AG09309 (cell line): ENCODE measurements around the gene TAP1.

Experiments
- DNase-seq: peaks from one replicate; pipeline ENCODE4 v3.0.0-alpha.2; 2010; ENCODE audit warnings: low read depth
- H3K4me3 ChIP-seq: 2 replicates; pipeline ENCODE4 v1.5.1; 2011; ENCODE audit warnings: mild to moderate bottlenecking, low read depth, low read length, moderate library complexity; ENCODE audit not compliant: control insufficient read depth
- TF ChIP-seq, protein P1 (sequence below): IDR thresholded peaks from 2 replicates; pipeline ENCODE4 v1.5.1; 2011; ENCODE audit warnings: mild to moderate bottlenecking, low read depth, low read length, inconsistent platforms; ENCODE audit not compliant: insufficient read depth, control insufficient read depth; ENCODE audit errors: missing control alignments

Gene TAP1, protein sequence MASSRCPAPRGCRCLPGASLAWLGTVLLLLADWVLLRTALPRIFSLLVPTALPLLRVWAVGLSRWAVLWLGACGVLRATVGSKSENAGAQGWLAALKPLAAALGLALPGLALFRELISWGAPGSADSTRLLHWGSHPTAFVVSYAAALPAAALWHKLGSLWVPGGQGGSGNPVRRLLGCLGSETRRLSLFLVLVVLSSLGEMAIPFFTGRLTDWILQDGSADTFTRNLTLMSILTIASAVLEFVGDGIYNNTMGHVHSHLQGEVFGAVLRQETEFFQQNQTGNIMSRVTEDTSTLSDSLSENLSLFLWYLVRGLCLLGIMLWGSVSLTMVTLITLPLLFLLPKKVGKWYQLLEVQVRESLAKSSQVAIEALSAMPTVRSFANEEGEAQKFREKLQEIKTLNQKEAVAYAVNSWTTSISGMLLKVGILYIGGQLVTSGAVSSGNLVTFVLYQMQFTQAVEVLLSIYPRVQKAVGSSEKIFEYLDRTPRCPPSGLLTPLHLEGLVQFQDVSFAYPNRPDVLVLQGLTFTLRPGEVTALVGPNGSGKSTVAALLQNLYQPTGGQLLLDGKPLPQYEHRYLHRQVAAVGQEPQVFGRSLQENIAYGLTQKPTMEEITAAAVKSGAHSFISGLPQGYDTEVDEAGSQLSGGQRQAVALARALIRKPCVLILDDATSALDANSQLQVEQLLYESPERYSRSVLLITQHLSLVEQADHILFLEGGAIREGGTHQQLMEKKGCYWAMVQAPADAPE

DNA sequence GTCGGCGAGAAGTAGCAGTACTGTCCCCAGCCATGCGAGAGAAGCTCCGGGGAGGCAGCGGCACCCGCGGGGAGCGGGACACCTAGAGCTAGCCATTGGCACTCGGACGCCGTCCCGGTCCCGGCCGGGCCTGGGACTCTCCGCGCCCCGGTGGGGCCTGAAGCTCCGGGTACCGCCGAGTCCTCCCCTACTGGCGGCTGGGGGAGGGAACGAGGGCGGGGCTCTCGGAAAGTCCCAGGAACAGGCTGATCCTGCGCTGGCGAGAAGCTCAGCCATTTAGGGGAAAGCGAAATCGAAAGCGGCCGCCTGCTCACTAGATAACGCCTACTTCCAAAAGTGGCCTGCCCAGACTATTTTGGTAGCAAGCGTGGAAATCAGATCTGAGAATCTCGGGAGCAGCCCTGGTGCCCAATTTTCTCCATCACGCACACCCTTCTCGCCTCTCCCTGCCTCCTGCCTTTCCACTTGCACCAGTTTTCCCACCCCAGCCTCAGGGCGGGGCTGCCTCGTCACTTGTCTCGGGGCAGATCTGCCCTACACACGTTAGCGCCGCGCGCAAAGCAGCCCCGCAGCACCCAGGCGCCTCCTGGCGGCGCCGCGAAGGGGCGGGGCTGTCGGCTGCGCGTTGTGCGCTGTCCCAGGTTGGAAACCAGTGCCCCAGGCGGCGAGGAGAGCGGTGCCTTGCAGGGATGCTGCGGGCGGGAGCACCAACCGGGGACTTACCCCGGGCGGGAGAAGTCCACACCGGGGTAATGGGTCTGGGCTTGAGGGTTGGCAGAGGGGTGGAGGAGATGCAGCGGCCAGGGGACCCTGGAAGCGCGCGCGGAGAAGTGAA is at the start of gene TAP1, which contains the start of gene PSMB9:
Gene TAP1 (minus strand): TSS at position 164 of the 835 bp plus-strand sequence. CDS start 68 bp downstream, at position 96.
Gene PSMB9 (plus strand): TSS at position 652 of the 835 bp plus-strand sequence. CDS start 38 bp downstream, at position 690.
- peak within 1 kb of the TSS; percentile 72 for H3K4me3 ChIP-seq
- DNase-seq = peak; percentile 63
- TF ChIP-seq, protein P1, sequence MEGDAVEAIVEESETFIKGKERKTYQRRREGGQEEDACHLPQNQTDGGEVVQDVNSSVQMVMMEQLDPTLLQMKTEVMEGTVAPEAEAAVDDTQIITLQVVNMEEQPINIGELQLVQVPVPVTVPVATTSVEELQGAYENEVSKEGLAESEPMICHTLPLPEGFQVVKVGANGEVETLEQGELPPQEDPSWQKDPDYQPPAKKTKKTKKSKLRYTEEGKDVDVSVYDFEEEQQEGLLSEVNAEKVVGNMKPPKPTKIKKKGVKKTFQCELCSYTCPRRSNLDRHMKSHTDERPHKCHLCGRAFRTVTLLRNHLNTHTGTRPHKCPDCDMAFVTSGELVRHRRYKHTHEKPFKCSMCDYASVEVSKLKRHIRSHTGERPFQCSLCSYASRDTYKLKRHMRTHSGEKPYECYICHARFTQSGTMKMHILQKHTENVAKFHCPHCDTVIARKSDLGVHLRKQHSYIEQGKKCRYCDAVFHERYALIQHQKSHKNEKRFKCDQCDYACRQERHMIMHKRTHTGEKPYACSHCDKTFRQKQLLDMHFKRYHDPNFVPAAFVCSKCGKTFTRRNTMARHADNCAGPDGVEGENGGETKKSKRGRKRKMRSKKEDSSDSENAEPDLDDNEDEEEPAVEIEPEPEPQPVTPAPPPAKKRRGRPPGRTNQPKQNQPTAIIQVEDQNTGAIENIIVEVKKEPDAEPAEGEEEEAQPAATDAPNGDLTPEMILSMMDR = peak; percentile 61

DNA sequence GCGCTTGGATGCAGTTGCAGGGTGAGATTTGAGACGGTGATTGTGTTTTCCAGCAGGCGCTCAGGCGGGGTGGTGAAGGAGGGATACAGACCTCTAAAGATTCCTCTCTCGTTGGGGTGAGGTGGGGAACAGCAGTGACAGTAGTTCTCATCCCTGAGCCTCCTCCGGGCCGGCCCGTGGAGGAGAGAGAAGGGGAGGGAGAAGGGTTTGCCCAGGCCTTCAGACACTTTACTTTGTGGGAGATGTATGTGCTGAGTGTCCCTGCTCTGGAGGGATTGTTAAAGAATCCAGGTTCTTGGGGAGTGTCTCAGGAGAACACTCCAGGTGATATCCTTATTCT is 41.5 kb upstream of the TAP1 start:
- TF ChIP-seq, protein P1 = no peak
- DNase-seq = no peak
- H3K4me3 ChIP-seq = peak overlapping the region; percentile 62

DNA sequence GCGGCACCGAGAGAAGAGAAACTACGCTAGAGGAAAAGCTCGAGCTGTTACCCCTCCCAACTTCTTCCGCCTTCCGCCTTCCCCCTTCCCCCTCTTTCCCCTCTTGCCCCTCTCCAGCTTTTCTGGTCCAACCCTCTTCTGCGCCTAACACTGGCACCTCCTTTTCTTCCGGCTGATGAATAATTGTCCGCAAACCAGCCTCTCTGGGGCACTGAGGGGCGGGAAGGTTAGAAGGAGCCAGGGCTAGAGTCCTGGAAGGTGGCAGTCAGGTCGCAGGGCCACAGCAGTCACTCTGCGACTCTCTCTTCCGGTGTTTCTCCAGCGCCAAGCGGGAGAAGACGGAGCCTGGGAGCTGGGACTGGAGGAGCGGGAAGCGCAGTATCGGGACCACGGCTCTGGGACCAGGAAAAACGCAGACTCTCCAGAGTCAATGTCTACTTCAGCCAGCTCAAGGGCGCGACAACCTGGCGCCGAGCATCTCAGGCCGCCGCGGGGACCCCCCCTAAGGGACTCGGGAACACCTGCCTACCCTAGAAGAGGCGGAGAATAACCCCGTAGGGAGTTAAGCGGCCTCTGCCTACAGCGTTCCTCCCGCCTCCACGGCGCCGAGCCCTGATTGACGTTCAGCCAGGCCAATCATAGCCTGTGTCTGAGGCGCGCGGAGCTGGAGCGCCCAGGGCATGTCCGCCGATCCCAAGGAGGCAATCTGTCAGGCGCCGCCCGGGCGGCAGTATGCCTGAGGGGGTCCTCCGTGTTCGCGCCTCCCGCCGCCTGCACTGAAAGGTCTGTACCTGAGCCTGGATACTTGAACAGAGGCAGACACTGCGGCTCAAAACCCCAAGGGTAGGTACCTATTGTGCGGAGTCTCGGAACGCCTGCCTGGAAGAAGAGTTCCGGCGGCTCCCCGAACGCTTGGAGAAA is 40.8 kb upstream of the TAP1 start:
- peak; percentile 59 for DNase-seq
- TF ChIP-seq, protein P1 = no peak
- H3K4me3 ChIP-seq = peak overlapping the region; percentile 62

DNA sequence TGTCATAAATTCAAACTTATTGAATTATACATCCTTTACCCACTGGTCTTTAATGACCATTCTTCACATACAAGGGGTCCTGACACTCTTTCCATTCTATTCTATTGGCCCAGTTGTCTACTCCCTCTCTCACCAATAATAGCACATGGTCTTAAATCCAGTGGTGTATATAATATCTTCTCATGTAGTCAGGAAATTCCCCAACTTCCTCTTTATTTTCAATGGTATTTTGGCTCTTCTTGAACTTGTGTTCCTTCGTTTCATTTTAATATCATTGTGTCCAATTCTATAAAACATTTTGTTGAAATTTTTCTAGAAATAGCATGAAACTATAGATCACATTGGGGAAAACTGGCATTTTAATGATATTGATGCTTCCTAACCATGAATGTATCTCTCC is 37.3 kb upstream of the TAP1 start:
- TF ChIP-seq, protein P1 = no peak
- DNase-seq = no peak
- H3K4me3 ChIP-seq = no peak overlapping the region

DNA sequence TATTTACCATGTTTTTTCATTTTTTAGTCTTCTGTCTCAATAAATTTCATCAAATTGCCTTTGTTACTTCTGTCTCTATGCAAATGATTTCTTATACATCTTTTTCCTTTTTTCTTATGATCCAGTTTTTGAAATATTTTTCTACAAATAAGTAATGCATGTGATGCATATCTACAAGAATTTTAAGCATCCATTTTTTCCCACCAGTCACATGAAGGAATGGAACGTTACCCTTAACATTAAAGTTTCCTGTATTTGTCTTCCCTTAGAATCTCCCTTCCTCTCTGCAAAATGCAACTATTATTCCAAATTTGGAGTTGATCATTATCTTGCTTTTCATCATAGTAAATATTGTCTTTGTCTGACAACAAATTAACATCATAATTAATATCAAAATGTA is 36.0 kb upstream of the TAP1 start:
- TF ChIP-seq, protein P1 = no peak

More for the DNA sequence above, 36.0 kb upstream of the TAP1 start:
- H3K4me3 ChIP-seq = no peak overlapping the region
- no peak for DNase-seq
